HG02981 (cell line): ENCODE measurements around the gene ETV3.
"Not testable (repeated sequence)": the region's sequence is repeated elsewhere in the genome, so short reads cannot be mapped to it uniquely, and the experiment has no call there.

Source experiments
- ATAC-seq: cut with Tn5 transposase; IDR thresholded peaks from one replicate; pipeline ENCODE4 v1.9.1; 2021; ENCODE audit warnings: mild to moderate bottlenecking, moderate library complexity; ENCODE audit not compliant: unreplicated experiment

ETV3 gene

DNA sequence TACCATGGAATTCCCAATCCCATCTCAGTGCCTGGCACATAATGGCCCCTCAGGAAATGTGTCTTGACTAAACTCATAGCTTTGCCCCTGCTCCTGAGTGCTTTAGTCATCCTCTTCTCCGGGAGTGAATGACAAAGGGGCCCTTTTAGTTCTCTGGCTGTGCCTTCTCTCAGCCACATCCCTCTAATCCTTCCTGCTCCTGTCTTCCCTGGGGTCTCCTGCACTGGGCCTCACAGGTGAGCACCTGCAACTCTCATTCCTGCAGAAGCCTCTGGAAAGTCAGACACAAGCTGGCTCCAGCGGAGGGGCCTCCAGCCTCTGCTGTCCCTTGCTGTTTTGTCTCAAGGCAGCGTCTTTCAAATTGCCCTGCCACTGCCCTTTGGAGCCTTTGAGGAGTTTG, 24.6 kb downstream of the ETV3 start:
- no peak for ATAC-seq

DNA sequence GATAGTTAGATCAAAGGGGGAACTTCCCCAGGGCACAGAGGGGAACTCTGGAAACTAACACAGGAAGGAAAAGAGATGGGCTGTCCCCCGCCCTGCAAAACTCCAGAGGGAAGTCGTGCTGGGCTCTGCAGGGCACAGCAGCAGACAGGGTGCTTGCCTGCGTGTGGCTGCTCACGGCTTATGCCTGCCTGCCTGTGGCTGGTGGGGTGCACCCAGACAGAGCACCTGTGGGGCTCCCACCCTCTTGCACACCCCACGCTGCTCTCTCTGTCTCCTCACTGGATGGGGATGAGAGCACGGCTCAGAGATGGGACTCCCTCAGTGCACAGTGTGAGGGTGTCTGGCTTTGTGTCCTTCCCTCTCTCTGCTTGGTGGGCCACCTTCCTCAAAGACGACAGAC, 25.1 kb downstream of the ETV3 start:
- no peak for ATAC-seq

DNA sequence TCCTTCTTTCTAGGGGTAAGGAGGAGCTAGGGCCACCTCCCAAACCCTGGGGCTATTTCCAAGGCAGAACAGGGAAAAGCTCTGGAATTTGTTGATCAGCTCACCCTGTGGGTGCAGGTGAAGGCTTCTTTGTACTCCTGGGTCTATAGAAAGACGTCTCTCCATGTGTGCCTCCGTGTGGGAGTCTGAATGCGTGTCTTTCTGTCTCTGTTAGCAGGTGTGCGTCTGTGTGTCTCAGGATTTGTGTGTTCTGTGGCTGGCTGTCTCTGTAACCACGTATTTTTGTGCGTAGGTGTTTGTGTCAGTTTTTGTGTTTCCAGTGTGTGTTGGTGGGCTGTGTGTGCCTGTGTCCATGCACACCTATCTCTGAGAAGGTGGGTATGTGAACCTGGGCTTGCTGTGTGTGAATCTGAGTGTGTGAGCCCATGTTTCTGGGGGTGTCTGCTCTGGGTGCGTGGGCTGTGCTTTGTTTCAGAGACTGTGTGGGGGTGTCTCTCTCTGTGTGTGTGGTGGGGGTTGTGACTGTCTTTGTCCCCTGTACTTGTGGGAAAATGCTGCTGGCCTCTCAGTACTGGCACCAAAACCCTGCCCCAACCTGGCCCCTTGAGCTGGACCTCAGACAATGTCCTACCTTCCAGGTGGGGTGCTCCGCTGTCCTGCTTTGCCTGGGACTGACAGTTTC, 25.9 kb downstream of the ETV3 start:
- no peak for ATAC-seq

DNA sequence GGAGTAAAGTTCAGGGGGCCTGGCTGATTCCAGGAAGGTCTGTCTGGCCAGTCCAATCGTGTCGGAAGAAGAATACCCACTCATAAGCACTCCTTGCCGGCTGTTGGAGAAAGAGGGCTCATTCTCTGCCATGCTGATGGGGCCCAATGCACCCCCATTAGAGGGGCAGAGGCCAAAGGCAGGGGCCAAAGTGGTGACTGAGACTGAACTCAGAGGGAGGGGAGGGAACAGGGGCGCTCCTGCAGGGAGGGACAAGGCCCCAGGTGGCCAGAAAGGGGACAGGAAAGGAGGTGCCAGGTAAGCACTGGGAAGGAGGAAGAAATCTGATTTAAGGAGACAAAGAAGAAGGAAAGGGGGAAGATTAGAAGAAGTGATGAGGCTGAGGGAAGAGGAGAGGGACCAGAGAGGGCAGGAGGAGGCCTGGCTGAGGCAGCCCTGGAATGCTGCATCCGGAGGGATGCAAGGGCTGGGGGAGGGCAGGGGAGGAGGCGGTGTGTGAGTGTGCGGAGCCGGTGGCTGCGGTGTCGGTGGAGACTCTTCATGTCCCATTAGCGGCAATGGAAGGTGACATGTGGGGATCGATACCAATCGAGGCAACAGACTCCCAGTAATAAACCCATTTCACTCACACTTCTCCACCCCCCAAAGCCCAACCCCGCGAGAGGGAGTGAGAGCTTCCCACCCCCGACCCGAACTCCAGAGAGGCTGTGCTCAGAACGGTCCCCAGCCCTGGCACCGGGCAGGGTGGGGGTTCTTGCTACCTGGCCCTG, 26.6 kb downstream of the ETV3 start:
- ATAC-seq: no peak

DNA sequence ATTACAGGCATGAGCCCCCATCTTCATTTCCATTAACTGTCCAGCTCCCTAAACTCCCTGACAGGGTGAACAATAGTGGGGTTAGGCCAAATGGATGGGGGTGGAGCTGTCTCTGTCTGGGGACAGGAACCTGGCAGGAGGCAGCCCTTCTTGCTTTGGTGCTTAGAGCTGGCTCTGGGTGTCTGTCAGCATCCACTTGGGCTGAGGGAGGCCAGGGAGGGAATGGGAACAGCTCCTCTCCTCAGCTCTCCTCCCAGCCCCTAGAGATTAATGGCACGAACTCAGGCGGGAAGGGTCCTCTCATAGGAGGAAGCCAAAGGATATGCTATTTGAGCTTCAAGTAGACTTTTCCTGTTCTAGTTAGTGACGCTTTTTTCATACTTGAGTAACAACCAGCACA, 27.5 kb downstream of the ETV3 start:
- ATAC-seq: no peak

DNA sequence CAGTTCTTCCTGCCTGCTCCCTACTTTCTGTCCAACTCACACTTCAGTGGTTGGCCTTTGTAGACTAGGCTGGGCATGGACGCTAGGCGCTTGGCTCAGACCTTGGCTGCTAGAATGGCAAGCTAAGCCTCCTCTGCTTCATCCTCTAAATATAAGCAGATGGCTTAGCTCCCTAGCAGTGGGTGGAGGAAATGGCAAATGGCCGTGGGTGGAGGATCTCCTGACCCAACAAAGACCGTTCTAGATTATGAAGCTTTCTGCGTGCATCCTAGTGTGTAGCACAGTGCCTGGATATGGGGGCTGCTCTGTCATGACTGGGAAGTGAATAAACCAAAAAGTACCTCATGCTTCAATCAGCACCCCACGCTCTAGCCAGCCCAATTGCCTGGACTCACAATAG, 28.2 kb downstream of the ETV3 start:
- ATAC-seq: no peak

DNA sequence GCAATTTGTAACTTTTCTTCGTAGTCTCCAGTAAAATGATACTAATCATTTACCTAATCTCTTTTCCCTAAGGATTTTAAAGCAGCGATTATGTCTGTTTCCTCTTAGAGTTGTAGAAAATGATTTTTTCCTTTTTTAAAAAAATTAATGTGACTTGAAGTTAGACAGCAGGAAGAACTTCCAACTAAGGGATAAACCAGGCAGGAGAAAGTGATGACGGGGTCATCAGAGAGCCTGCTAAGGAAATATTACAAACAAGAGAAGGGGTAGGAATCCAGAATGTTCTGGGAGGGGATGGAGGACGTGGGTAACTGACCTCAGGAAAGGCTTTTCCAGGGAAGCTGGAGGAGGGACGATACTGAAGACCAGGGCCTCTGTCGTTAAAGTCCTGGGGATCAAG, 29.7 kb downstream of the ETV3 start:
- no peak for ATAC-seq

DNA sequence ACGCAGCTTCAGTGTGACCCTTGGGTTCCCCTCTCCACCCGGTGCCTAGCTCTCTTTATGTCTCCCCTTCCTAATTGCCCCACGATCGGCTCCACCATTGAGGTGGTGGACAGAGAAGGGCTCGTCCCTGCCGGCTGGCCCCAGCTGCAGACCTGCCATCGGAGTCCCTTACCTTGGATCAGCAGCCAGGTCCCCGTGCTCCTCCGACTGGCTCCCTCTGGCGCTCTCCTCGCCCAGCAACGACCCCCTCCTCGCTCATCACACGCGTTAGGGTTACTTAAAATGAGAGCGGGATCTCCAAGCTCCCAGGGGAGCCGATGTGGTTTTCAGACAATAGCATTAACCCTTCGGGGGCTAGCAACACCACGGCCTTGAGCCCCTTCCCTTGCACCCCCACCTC, 30.5 kb downstream of the ETV3 start:
- no peak for ATAC-seq

DNA sequence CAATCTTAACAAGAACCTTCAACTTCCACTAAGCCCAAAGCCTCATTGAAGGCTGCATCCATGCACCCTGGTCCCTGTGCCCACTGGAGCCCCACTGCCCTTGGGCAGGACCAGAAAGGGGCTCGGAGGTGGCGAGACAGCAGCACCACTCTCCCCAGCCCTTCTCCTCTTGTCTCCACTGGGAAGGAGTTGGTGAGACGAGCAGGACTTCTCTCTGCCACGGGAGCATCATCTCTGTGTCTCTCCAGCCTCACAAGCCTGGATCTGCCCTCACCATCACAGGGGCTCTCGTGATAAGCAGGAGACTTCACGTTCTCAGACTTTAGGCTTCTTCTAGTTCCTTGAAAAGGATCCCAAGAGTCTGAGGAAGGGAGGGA, 31.4 kb downstream of the ETV3 start:
- ATAC-seq: no peak

DNA sequence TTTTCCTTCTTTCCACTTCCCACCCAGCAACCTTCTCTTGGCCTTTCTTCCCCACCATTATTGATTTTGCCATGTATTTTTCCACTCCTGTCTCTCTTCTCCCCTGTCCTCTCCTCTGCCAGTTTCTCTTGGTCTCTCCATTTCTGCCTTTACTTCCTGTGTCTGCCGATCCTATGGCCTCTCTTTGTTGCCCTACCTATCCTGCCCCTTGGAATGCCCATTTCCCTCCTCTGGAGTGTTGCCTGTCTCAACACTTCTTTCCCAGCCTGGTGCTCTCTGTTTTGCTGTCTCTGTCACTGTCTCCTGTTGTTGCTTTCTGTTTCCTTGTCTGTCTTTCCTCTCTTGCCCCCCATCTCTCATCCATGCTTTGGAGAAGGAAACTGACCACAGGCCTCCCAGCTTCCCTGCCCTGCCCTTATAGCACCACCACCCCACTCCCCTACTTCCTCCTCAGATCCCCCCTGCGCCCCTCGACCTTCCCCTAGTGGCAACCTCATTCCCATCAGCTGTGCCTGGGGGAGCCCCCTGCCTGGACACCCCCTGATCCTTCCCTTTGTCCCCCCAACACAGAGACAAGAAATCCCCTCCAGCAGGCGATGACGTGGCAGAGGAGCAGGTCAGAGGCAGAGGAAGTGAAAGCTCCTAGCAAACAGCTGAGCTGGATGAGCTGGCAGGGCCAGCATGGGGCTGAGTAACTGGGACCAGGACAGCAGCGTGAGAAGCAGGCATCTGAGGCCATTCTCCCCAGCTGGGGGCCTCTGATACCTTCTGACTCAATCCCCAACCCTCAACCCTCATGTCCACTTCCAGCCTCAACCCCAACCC, 32.0 kb downstream of the ETV3 start:
- ATAC-seq: peak; percentile 84

DNA sequence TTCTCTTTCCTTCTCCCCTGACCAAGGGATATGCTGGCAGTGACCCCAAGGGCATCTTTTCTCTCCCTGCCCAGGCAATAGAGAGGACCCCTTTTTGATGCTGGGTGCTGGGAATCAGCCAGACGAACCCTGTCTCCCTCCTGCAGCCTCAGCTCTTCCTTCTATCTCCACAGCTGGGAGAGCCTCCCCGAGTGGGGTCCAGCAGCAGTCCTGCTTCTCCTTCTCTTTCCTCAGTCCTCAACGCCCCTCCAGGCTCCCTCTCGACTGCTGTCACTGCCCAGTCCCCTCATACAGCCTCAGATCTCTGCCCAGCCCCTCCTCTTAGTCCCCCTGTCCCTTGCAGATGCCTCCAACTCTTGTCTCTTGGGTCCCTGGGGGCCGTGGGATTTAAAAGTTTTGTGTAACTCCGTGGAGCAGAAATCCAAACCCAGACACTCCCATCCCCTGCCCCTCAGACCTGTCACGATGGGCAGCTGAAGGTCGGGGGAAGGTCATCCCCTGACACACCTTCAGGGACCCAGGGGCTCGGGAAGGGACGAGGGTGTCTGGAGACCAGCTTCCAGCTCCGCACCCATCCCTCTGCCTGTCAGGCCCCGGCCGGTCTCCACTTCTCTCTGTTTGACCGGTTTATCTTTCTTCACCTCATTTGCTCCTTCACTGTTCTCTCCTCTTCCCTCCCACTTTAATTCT, 32.8 kb downstream of the ETV3 start:
- no peak for ATAC-seq

DNA sequence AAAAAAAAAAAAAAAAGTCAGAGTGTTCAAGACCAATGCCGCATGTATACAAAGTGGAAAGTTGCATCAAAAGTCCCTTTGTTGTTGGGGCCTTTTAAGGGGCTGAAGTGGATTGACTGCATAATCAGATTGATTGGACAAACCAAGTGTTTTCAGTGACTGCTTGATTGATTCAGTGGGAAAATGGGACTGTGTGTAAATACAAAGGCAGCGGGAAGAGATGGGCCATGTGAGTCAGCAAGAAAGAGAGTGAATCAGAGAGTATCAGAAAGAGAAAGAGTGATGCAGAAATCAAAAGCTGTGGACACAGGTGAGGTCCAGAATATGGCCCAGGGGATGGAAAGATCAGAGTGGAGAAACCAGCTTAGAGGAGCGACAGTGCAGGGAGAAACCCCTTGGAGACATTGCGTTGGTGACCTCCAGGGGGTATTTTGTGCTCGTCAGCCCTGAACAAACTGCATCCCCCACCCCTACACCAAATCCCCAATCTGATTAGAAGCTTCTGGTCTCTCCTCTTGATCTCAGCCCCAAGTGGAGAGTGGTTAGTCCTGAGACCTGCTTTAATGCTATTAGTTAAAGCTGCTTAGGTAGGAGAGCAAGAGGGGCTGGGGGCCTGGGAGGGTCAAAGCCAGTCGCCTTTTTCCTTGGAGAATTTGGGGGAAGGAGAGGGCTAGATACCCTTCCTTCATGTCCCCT, 33.4 kb downstream of the ETV3 start:
- ATAC-seq: no peak

DNA sequence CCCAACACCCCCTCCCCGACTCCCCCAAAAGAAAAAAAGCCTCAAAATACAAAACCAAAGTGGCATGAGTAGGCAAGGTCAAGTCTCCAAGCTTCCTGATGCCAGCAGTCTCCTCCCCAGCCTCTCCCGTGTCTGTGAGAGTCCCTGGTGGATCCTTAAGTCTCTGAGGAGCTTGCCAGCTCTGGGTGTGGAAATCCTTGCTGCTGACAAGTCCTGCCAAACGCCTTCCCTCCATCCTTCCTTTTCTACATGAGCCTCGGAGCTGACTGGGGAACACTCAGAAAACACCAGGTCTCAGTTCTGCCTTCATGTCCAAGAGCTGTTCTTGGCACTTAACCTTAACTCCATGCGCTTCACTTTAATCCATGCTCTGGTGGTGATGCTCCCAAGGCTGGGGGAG, 34.9 kb downstream of the ETV3 start:
- ATAC-seq: no peak

DNA sequence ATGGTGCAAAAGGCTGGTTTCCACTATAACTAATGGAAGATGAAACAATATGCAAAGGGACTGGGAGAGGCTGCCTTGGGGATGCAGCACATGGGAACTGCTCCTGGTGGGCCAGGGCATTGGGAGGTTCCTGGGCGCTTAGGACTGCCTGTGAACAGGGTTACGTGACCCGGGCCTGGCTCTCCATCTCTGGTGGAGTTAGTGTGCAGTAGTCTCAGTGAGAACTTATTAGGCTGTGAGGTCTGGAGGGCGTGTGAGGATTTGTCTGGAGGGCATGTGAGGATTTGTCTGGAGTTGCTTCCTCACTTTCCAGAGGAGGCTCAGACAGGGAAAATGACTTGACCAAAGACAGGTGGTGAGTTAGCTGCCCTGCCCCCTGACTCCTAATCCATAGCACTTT, 37.0 kb downstream of the ETV3 start:
- ATAC-seq: no peak

DNA sequence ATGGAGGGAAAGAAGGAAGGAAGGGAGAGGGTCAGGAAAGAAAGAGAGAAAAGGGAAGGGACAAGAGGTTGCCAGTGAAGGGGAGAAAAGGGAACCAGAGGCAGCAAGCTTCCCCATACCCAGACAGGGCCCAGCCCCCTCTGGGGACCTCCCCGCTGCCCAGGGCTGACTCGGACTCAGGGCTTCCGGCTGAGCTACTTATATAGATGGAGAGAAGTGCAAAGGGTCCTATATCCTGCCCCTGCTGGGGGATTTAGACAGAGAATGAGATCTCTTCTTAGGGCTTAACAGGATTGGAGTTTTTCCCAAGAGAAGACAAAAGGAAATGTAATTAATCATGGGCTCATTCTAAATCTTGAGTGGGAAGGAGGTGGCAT, 38.6 kb downstream of the ETV3 start, which contains the start of gene ETV3L:
Gene ETV3L (minus strand): TSS at position 176 of the 377 bp plus-strand sequence. CDS start 285 bp downstream, outside the sequence.
- ATAC-seq: no peak

DNA sequence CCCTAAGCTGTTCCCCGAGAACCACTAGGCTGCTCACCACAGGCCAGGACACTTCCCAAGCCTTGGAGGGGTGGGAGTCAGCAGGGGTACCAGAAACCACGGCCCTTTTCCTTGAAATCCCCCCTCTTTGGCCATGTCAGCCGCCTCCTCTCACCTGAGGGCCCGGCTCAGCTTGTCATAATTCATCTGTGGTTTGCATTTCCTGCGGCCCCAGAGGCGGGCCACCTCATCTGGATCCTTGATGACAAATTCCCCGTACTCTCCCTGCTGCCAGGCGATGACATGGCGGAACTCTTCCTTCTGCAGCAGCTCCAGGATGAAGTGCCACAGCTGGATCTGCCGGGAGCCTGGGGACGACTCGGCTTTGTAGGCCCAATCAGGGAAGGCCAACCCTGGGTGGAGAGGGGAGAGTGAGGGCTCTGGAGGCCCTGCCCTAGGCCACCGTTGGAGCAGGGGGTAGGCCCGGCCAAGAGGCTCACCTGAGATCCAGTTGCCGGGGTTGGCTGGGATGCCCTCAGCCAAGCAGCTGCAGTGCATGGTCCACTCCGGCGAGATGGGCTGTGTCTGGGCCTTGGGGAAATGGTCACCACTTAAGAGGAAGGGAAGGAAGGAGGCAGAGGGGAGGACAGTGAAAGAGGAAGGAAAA, 39.1 kb downstream of the ETV3 start:
- ATAC-seq: not testable (repeated sequence)

DNA sequence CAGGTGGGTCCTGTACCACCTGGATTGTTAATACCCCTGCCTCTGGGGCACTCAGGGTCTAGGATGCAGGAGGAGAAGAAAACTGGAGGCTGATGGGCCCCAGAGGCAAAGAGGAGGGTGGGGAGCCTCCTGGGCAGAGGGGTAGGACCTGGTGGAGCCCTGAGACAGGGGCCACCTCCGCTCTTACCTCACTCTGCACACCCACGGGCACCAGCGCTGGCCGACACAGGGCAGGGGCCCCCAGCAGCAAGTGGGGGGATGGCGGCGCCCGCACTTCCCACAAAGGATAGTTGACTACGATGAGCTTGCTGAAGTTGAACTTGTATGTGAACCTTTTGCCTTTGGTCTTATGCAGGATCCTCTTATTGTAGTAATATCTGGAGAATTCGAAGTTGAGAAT, 39.7 kb downstream of the ETV3 start:
- ATAC-seq: no peak

DNA sequence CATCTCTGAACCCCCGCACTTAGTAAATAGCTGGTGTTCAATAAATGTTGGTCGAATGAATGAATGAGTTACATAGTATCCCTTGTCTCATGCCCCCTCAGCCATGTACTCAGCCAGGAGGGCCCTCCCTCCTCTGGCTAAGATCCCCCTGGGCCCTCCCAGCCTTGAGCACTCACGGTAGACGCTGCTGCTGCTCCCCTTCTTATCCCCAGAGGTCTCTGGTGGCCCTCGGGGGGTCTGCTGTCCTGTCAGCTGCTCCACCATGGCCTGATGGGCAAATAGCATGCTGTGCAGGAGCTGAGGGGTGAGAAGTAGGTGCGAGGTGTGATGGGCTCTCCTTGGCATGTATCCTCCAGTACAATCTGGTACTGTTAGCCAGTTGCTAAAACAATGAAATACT, 40.5 kb downstream of the ETV3 start:
- ATAC-seq: no peak

DNA sequence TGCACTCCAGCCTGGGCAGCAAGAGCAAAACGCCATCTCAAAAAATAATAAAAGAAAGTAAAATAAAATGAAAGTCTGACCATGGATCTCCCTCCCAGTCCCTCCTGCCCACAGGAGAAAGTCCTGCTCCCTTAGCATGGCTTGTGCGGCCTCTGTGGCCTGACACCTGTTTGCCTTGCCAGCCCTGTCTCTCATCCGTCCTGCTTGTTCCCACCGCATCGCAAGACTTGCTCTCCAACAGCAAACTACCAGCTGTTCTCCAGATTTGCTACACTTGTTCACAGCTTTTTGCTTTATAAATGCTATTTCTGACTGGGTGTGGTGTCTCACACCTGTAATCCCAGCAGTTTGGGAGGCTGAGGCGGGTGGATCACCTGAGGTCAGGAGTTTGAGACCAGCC, 41.3 kb downstream of the ETV3 start:
- no peak for ATAC-seq

DNA sequence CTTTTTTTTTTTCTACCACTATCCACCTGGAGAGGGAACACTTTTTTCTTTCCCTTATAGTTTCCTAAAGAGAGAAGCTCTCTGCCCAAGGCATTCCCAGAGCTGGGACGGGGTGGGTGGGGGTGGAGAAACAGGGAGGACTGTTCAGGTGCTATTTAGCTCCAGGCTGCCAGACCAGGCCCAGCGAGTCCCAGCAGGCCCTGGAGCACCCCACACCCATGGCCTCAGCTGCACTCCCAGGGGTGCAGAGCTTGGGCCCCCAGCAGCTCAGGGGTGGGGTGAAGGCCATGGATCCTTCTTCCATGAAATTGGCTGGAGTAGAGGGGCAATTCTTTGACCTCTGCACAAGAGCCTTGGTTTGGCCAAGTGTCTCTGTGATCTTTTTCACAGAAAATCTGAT, 42.6 kb downstream of the ETV3 start:
- no peak for ATAC-seq
